Activated CD4-positive, alpha-beta T cell treated with anti-CD3 and anti-CD28 coated beads for 36 hours (primary cell): ENCODE measurements around the gene CTNND2. TPM values are rescaled to one million over a fixed set of nuclear protein-coding genes. Genes with fewer than 3 reads are reported as not detected.

ENCODE experiments used
- ATAC-seq: fragments of 200-7000 bp; cut with Tn5 transposase; one replicate; pipeline ENCODE4 v1.10.0; 2021; ENCODE audit warnings: mild to moderate bottlenecking, moderate library complexity
- CTCF ChIA-PET: fragments of 350-600 bp; sonication (Branson Sonifier 250); formaldehyde crosslinking; loops from one replicate; lab custom pipeline; 2021; ENCODE audit warnings: antibody characterized with exemption; lab: Charles Lee
- POLR2A ChIA-PET: fragments of 350-600 bp; sonication (Branson Sonifier 250); formaldehyde crosslinking; loops from one replicate; lab custom pipeline; 2021; ENCODE audit warnings: antibody characterized with exemption, inconsistent platforms; lab: Charles Lee
- DNase-seq: peaks from one replicate; pipeline ENCODE4 v3.0.0-alpha.2; 2020
- H3K27ac Mint-ChIP-seq: one replicate; pipeline ENCODE4 v1.8.0; 2021; ENCODE audit warnings: mixed read lengths
- H3K27me3 Mint-ChIP-seq: one replicate; pipeline ENCODE4 v1.8.0; 2021; ENCODE audit warnings: mixed read lengths
- H3K36me3 Mint-ChIP-seq: one replicate; pipeline ENCODE4 v1.8.0; 2021; ENCODE audit warnings: low read depth, mixed read lengths
- H3K4me1 Mint-ChIP-seq: one replicate; pipeline ENCODE4 v1.8.0; 2021; ENCODE audit warnings: mixed read lengths
- H3K4me3 Mint-ChIP-seq: one replicate; pipeline ENCODE4 v1.8.0; 2021; ENCODE audit warnings: mild to moderate bottlenecking, moderate library complexity, mixed read lengths
- H3K9me3 Mint-ChIP-seq: one replicate; pipeline ENCODE4 v1.8.0; 2021; ENCODE audit warnings: low read depth, mixed read lengths
- intact Hi-C, 2 experiments: fragments of 100-400 bp; cut with DNase I in 1 of 2; cut with micrococcal nuclease in 1 of 2; formaldehyde crosslinking; loops; one replicate each; pipeline versions ENCODE4 v1.14.2 to v1.15.1; 2022 to 2024; cut with DNase I, micrococcal nuclease
- total RNA-seq, 2 experiments: library from RNA; stranded (reverse); gene quantifications; one replicate each; pipeline ENCODE4 v1.2.3, GENCODE V29; 2021

CTNND2 gene
- total RNA-seq, 2 experiments from 2014 or later = not detected

- ChIA-PET CTCF (no interaction called here), POLR2A (no interaction called here)
- Mint-ChIP-seq H3K4me3 (no peak overlapping the region), H3K27me3 (peaks cover 16% of the 10 kb centered on the region), H3K36me3 (no peaks in the 10 kb centered on the region), H3K4me1 (peaks cover 8% of the 10 kb centered on the region), H3K9me3 (peaks cover 6% of the 10 kb centered on the region), H3K27ac (no peak overlapping the region)
- intact Hi-C loops = no loop called here
- ATAC-seq (no peak), DNase-seq (no peak)
Measured at GRCh38 chr5:11139217-11139865, 764.9 kb downstream of the CTNND2 start.

GRCh38 chr5:11130131-11130530 lies 774.1 kb downstream of the CTNND2 start:
- intact Hi-C loops = no loop called here
- H3K4me3 Mint-ChIP-seq = no peak overlapping the region
- H3K36me3 Mint-ChIP-seq = no peaks in the 10 kb centered on the region
- H3K27me3 Mint-ChIP-seq = peaks cover 5% of the 10 kb centered on the region
- no peak overlapping the region for H3K27ac Mint-ChIP-seq
- POLR2A ChIA-PET = no interaction called here
- ATAC-seq = no peak
- CTCF ChIA-PET = interaction anchor here (0.8 to 1.1 kb wide), 2 partner anchors 16 to 319 kb away, joined by 4 read pairs; no protein-coding TSS in a partner anchor
- no peaks in the 10 kb centered on the region for H3K9me3 Mint-ChIP-seq
- DNase-seq = no peak
- no peaks in the 10 kb centered on the region for H3K4me1 Mint-ChIP-seq

- peak; percentile 49 for ATAC-seq
- no peak overlapping the region for H3K27ac Mint-ChIP-seq
- no peak for DNase-seq
- intact Hi-C loops = no loop called here
- POLR2A ChIA-PET = interaction anchor here (0.9 kb wide), 1 partner anchor 15 kb away, joined by 3 read pairs; no protein-coding TSS in a partner anchor
- H3K9me3 Mint-ChIP-seq = no peaks in the 10 kb centered on the region
- H3K36me3 Mint-ChIP-seq = no peaks in the 10 kb centered on the region
- H3K4me1 Mint-ChIP-seq = no peaks in the 10 kb centered on the region
- peaks cover 2% of the 10 kb centered on the region for H3K27me3 Mint-ChIP-seq
- no peak overlapping the region for H3K4me3 Mint-ChIP-seq
- CTCF ChIA-PET = interaction anchor here (0.7 kb wide), 1 partner anchor 10 kb away, joined by 3 read pairs; no protein-coding TSS in a partner anchor
Measured at GRCh38 chr5:11128021-11128420, 776.2 kb downstream of the CTNND2 start.

- peaks cover 2% of the 10 kb centered on the region for H3K27me3 Mint-ChIP-seq
- intact Hi-C loops = no loop called here
- no peak overlapping the region for H3K27ac Mint-ChIP-seq
- ChIA-PET POLR2A (no interaction called here), CTCF (no interaction called here)
- no peak for ATAC-seq
- no peaks in the 10 kb centered on the region for H3K9me3 Mint-ChIP-seq
- no peak for DNase-seq
- H3K36me3 Mint-ChIP-seq = no peaks in the 10 kb centered on the region
- H3K4me3 Mint-ChIP-seq = no peak overlapping the region
- no peaks in the 10 kb centered on the region for H3K4me1 Mint-ChIP-seq
Measured at GRCh38 chr5:11126844-11127243, 777.4 kb downstream of the CTNND2 start.

GRCh38 chr5:11121885-11122284 lies 782.4 kb downstream of the CTNND2 start:
- Mint-ChIP-seq H3K4me3 (no peak overlapping the region), H3K4me1 (no peaks in the 10 kb centered on the region), H3K9me3 (no peaks in the 10 kb centered on the region), H3K27me3 (no peaks in the 10 kb centered on the region), H3K27ac (no peak overlapping the region), H3K36me3 (no peaks in the 10 kb centered on the region)
- DNase-seq (no peak), ATAC-seq (no peak)
- intact Hi-C loops = no loop called here
- CTCF ChIA-PET = no interaction called here
- POLR2A ChIA-PET = no interaction called here

GRCh38 chr5:11110128-11110527 lies 794.1 kb downstream of the CTNND2 start:
- Mint-ChIP-seq H3K9me3 (no peaks in the 10 kb centered on the region), H3K36me3 (no peaks in the 10 kb centered on the region), H3K27ac (no peak overlapping the region), H3K4me3 (no peak overlapping the region), H3K27me3 (no peaks in the 10 kb centered on the region), H3K4me1 (no peaks in the 10 kb centered on the region)
- intact Hi-C loops = no loop called here
- ChIA-PET CTCF (interaction anchor here (0.6 to 0.7 kb wide), 2 partner anchors 49 to 69 kb away, joined by 3 to 5 read pairs; no protein-coding TSS in a partner anchor), POLR2A (no interaction called here)
- no peak for ATAC-seq
- no peak for DNase-seq

- H3K27me3 Mint-ChIP-seq = peaks cover 1% of the 10 kb centered on the region
- ChIA-PET POLR2A (no interaction called here), CTCF (no interaction called here)
- H3K9me3 Mint-ChIP-seq = no peaks in the 10 kb centered on the region
- H3K4me3 Mint-ChIP-seq = no peak overlapping the region
- no peaks in the 10 kb centered on the region for H3K36me3 Mint-ChIP-seq
- ATAC-seq = no peak
- H3K27ac Mint-ChIP-seq = no peak overlapping the region
- H3K4me1 Mint-ChIP-seq = no peaks in the 10 kb centered on the region
- no peak for DNase-seq
- intact Hi-C loops = no loop called here
Measured at GRCh38 chr5:11105696-11106095, 798.5 kb downstream of the CTNND2 start.

GRCh38 chr5:11104651-11105112 lies 799.6 kb downstream of the CTNND2 start:
- Mint-ChIP-seq H3K27ac (no peak overlapping the region), H3K36me3 (no peaks in the 10 kb centered on the region), H3K4me3 (no peak overlapping the region), H3K4me1 (no peaks in the 10 kb centered on the region), H3K27me3 (peaks cover 1% of the 10 kb centered on the region), H3K9me3 (no peaks in the 10 kb centered on the region)
- DNase-seq = no peak
- CTCF ChIA-PET = no interaction called here
- intact Hi-C loops = no loop called here
- POLR2A ChIA-PET = no interaction called here
- no peak for ATAC-seq

- Mint-ChIP-seq H3K36me3 (no peaks in the 10 kb centered on the region), H3K27me3 (peaks cover 1% of the 10 kb centered on the region), H3K4me1 (no peaks in the 10 kb centered on the region), H3K4me3 (no peak overlapping the region), H3K9me3 (no peaks in the 10 kb centered on the region), H3K27ac (no peak overlapping the region)
- DNase-seq (no peak), ATAC-seq (no peak)
- intact Hi-C loops = no loop called here
- ChIA-PET POLR2A (no interaction called here), CTCF (no interaction called here)
Measured at GRCh38 chr5:11104210-11104609, 800.0 kb downstream of the CTNND2 start.

GRCh38 chr5:11084111-11084510 lies 820.1 kb downstream of the CTNND2 start:
- no peak overlapping the region for H3K4me3 Mint-ChIP-seq
- intact Hi-C loops = no loop called here
- ChIA-PET CTCF (interaction anchor here (0.7 kb wide), 1 partner anchor 129 kb away, joined by 3 read pairs; no protein-coding TSS in a partner anchor), POLR2A (interaction anchor here (0.5 kb wide), 1 partner anchor 18 kb away, joined by 3 read pairs; no protein-coding TSS in a partner anchor)
- ATAC-seq (no peak), DNase-seq (no peak)
- H3K27me3 Mint-ChIP-seq = peaks cover 10% of the 10 kb centered on the region
- no peak overlapping the region for H3K27ac Mint-ChIP-seq
- no peaks in the 10 kb centered on the region for H3K36me3 Mint-ChIP-seq
- H3K4me1 Mint-ChIP-seq = no peaks in the 10 kb centered on the region
- peaks cover 1% of the 10 kb centered on the region for H3K9me3 Mint-ChIP-seq

GRCh38 chr5:11082404-11082945 lies 821.8 kb downstream of the CTNND2 start:
- Mint-ChIP-seq H3K4me3 (no peak overlapping the region), H3K9me3 (no peaks in the 10 kb centered on the region), H3K36me3 (no peaks in the 10 kb centered on the region), H3K27me3 (peaks cover 14% of the 10 kb centered on the region), H3K27ac (no peak overlapping the region), H3K4me1 (no peaks in the 10 kb centered on the region)
- DNase-seq = no peak
- intact Hi-C loops = no loop called here
- ChIA-PET POLR2A (no interaction called here), CTCF (no interaction called here)
- ATAC-seq = no peak
